HG03097 (cell line): ENCODE measurements around the gene EXD2.
"Not testable (repeated sequence)": the region's sequence is repeated elsewhere in the genome, so short reads cannot be mapped to it uniquely, and the experiment has no call there.

Experiments
- ATAC-seq: cut with Tn5 transposase; IDR thresholded peaks from one replicate; pipeline ENCODE4 v1.9.1; 2021; ENCODE audit not compliant: unreplicated experiment, low FRiP score

EXD2 gene

GRCh38 chr14:69190191-69190590 lies 1.1 kb upstream of the EXD2 start:
- ATAC-seq: no peak

GRCh38 chr14:69193721-69194120 lies 2.4 kb downstream of the EXD2 start:
- no peak for ATAC-seq

GRCh38 chr14:69199786-69200185 lies 8.5 kb downstream of the EXD2 start:
- no peak for ATAC-seq

GRCh38 chr14:69204753-69205152 lies 13.5 kb downstream of the EXD2 start:
- no peak for ATAC-seq

- ATAC-seq: no peak
Observed at GRCh38 chr14:69207435-69208041, 16.2 kb downstream of the EXD2 start.

- ATAC-seq: no peak
Observed at GRCh38 chr14:69208666-69209065, 17.4 kb downstream of the EXD2 start.

GRCh38 chr14:69214393-69214792 lies 23.1 kb downstream of the EXD2 start:
- ATAC-seq: no peak

- not testable (repeated sequence) for ATAC-seq
Observed at GRCh38 chr14:69217663-69218062, 26.4 kb downstream of the EXD2 start.

GRCh38 chr14:69224946-69225345 lies 33.6 kb downstream of the EXD2 start:
- no peak for ATAC-seq

- no peak for ATAC-seq
Observed at GRCh38 chr14:69226178-69226577, 34.9 kb downstream of the EXD2 start.

- no peak for ATAC-seq
Observed at GRCh38 chr14:69226736-69227135, 35.4 kb downstream of the EXD2 start.

- ATAC-seq: no peak
Observed at GRCh38 chr14:69231486-69231885, 40.2 kb downstream of the EXD2 start.

GRCh38 chr14:69232388-69232787 lies 41.1 kb downstream of the EXD2 start:
- no peak for ATAC-seq

GRCh38 chr14:69234106-69234505 lies 42.8 kb downstream of the EXD2 start:
- ATAC-seq: no peak

- ATAC-seq: no peak
Observed at GRCh38 chr14:69235708-69236107, 44.4 kb downstream of the EXD2 start.

GRCh38 chr14:69237142-69237541 lies 45.8 kb downstream of the EXD2 start:
- ATAC-seq: no peak

GRCh38 chr14:69237584-69237983 lies 46.3 kb downstream of the EXD2 start:
- ATAC-seq: no peak

- ATAC-seq: no peak
Observed at GRCh38 chr14:69238883-69239282, 47.6 kb downstream of the EXD2 start.

- no peak for ATAC-seq
Observed at GRCh38 chr14:69240527-69241173, 49.4 kb downstream of the EXD2 start.

- no peak for ATAC-seq
Observed at GRCh38 chr14:69241577-69241976, 50.3 kb downstream of the EXD2 start.

- ATAC-seq: no peak
Observed at GRCh38 chr14:69242311-69243224, 51.3 kb downstream of the EXD2 start.

- no peak for ATAC-seq
Observed at GRCh38 chr14:69244946-69245345, 53.6 kb downstream of the EXD2 start.
